ENCODE data around the gene TIMM44.

Gene TIMM44

DNA sequence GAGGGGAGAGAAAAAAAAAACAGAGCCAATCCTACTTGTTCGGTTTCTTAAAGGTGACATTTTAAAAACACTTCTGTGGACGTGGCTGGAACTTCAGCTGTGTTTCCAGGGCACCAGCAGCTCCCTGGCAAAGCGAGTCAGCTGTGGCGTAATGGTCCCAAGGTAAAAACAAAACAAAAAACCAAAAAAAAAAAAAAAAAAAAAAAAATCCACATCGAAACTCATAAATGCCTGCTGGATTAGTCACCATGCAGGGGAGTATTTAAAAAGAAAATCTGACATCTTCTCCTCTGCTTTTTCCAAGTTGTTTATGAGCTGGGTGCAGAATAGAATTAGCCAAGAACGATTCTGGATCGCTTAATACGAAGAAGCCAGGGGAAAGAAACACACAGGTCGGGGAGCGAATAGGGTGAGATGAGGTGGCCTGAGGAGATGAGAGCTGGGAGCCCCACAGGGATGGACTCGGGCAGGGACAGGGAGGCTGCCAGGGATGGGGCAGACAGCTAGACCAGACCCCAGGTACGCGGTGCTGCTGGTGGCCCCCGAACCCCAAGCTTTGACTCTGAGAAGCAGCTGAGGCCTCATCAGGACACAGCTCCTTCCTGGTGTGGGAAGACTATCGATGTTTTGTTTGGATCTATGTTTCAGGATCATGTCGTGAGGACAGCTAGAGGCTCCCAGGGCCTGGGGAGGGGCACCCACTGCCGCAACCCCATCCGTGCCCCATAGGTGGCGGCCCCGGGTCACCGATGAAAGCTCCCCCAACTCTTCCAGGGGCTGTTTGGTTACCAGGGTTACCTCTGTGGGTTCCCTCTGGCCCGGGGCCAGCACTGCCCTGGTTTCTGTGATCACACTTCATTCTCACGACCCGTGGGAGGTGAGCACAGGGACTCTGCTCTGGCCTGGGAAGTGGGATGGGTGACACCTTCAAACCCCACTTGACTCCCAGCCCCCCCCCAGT is 14.4 kb downstream of the TIMM44 start:
- H3K4me3 ChIP-seq (ENCODE audit: control insufficient read depth, low read depth, low read length), result no peak overlapping the region

DNA sequence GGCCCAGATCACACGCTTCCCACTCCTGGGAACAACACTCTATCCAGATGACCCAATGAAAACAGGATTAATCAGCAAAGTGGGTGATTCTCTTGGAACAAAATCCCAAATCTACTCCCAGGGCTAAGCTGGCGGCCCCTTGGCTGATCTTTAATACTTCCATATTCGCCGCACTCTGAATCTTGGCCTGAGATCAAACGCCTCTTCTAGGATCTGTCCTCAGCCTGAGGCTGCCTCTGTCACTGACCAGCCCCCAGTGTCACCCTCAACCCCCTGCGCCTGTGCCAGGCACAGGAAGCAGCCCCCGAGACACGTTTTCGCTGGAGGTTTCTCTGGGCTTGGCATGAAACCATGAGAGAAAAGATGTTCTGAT is 15.1 kb downstream of the TIMM44 start:
- DNase-seq (ENCODE audit: low read depth), result peak; percentile 43
- TF ChIP-seq, protein P1, sequence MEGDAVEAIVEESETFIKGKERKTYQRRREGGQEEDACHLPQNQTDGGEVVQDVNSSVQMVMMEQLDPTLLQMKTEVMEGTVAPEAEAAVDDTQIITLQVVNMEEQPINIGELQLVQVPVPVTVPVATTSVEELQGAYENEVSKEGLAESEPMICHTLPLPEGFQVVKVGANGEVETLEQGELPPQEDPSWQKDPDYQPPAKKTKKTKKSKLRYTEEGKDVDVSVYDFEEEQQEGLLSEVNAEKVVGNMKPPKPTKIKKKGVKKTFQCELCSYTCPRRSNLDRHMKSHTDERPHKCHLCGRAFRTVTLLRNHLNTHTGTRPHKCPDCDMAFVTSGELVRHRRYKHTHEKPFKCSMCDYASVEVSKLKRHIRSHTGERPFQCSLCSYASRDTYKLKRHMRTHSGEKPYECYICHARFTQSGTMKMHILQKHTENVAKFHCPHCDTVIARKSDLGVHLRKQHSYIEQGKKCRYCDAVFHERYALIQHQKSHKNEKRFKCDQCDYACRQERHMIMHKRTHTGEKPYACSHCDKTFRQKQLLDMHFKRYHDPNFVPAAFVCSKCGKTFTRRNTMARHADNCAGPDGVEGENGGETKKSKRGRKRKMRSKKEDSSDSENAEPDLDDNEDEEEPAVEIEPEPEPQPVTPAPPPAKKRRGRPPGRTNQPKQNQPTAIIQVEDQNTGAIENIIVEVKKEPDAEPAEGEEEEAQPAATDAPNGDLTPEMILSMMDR (conservative IDR thresholded peaks at IDR 0.05; ENCODE audit: control insufficient read depth, insufficient read depth, low read depth, low read length), result no peak
- H3K4me3 ChIP-seq (ENCODE audit: control insufficient read depth, low read depth, low read length), result no peak overlapping the region

More for the DNA sequence above, 14.4 kb downstream of the TIMM44 start:
- DNase-seq (ENCODE audit: low read depth), result peak; percentile 87
- TF ChIP-seq, protein P1 (conservative IDR thresholded peaks at IDR 0.05; ENCODE audit: control insufficient read depth, insufficient read depth, low read depth, low read length), result peak; percentile 39

DNA sequence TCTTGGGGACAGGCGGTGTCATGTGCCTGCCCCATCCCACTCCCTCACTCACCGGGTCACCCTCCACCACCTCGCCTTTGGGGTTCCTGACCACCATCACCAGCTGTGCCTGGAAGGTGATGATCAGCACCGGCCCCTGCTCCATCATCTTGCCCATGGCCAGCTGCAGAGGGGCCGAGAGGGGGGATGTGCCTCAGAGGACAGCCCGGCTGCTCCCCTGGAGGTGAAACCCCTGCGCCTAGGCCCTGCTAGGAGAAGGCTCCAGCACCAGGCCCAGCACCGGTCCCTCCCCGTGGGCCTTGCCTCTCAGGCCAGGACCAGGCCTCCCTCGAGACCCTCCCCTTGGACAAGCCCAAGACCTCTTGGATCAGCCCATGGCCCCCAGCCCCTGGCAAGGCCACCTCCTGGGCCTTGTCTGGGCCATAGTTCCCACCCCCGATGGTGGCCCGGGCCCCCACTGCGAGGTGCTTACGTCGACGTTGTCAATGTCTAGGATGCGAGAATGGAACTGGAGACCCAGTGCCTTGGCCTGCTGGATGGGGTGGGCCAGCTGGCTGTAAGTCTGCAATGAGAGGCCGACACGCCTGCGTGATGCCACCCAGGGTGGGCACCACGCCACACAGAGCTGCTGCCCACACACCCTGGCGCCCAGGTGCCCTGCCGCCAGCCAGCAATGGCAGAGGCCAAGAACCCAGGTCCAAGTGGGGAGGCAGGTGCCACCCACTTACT is 15.7 kb downstream of the TIMM44 start:
- no peak overlapping the region for H3K4me3 ChIP-seq (ENCODE audit: control insufficient read depth, low read depth, low read length)
- TF ChIP-seq, protein P1 (conservative IDR thresholded peaks at IDR 0.05; ENCODE audit: control insufficient read depth, insufficient read depth, low read depth, low read length), result no peak
- DNase-seq (ENCODE audit: low read depth), result no peak

DNA sequence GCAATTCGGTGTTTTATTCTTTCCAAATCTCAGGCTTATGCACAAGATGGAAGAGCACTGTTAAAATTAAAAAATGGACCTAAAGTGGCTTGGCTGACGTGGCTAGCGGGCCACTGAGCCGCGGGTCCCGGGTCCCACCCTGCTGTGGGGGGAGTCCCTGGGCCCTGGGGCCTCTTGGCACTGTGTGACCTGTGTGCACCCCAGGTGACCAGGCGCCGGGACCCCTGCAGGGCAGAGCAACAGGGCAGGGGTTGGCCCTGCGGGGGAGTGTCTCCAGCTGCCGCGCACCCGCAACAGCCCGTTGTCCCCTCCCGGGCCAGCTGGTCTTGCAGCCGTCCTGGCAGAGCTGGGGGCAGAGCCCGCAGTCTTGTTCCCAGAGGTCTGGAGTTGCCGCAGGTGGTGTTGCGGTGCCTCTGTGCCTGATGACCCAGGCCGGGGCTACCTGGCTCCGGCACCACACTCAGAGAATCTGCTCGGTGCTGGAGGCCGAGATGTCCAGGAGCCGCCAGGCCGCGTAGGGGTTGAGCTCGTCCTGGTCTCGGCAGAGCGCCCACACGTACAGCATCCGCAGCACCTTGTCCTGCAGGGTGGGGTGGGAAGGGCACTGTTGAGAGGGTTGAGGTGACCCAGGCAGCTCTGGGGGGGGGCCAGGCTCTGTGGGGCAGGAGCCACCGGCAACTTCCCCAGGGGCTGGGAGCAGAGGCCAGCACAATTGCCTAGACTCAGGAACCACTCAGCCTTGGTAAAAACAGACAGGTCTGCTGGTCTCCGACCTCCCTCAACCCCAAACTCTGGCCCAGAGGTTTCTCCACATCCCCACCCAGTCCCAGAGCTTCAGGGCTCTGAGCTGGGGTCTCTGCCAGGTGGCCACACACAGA is 16.5 kb downstream of the TIMM44 start:
- H3K4me3 ChIP-seq (ENCODE audit: control insufficient read depth, low read depth, low read length), result no peak overlapping the region
- TF ChIP-seq, protein P1 (conservative IDR thresholded peaks at IDR 0.05; ENCODE audit: control insufficient read depth, insufficient read depth, low read depth, low read length), result no peak
- no peak for DNase-seq (ENCODE audit: low read depth)

DNA sequence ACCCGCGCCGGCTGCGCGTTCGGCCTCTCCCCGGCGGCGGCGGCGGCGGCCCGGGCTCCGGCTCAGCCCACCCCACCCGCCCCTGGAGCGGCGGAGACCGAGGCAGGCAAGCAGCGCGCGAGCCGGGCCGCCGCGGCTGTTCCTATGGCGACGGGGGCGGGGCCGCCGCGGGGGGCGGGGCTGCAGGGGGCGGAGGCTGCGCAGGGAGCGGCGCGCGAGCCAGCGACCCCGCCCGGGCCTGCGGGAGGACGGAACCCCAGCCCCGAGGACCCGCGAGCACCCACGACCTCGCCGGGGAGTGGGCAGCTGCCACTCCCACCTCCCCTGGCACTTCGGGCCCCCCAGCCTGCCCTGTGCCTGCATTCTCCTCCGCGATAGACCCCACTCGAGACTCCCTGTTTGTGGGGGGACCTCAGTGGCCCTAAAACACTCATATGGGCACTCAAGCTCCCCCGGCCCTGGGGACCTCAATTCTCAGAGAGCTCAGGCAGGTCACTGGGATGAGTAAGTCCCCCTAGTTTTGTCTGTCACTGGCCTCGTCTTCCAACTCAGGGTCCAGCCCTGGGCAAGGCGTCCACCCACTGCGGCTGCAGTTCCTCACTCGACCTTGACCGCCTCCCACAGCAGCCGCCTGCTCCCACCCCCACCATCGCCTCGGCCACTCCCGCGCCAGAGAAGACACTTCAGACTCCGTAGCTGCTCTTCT is 17.3 kb downstream of the TIMM44 start, which contains the start of gene CTXN1:
Gene CTXN1 (minus strand): TSS at position 115 of the 706 bp plus-strand sequence. CDS start 597 bp downstream, outside the sequence.
- H3K4me3 ChIP-seq (ENCODE audit: control insufficient read depth, low read depth, low read length), result peak within 1 kb of the TSS; percentile 39
- TF ChIP-seq, protein P1 (conservative IDR thresholded peaks at IDR 0.05; ENCODE audit: control insufficient read depth, insufficient read depth, low read depth, low read length), result no peak

More for the DNA sequence above, 17.3 kb downstream of the TIMM44 start, which contains the start of gene CTXN1:
- DNase-seq (ENCODE audit: low read depth), result peak; percentile 36
